Stimulated activated CD8-positive, alpha-beta memory T cell treated with anti-CD3 and anti-CD28 coated beads, Interleukin-4, amount 100 ng/mL, for 4 hours (primary cell): ENCODE results near the gene KLHDC9.

Experiments used
- DNase-seq, 2 donors: peaks; one replicate each; pipeline ENCODE4 v3.0.0-alpha.2; 2020; ENCODE audit warnings: low read depth in 2 of 2, low spot score in 1 of 2

KLHDC9 gene

GRCh38 chr1:161076410-161076809 is 21.8 kb upstream of the KLHDC9 start:
- DNase-seq, result no peak

- no peak for DNase-seq
Measured at GRCh38 chr1:161077426-161077825, 20.7 kb upstream of the KLHDC9 start.

- no peak for DNase-seq
Measured at GRCh38 chr1:161079436-161080110, 18.6 kb upstream of the KLHDC9 start.

GRCh38 chr1:161080441-161081405 is 17.4 kb upstream of the KLHDC9 start:
- no peak for DNase-seq

GRCh38 chr1:161081519-161081918 is 16.6 kb upstream of the KLHDC9 start:
- DNase-seq, result no peak

GRCh38 chr1:161082483-161082882 is 15.7 kb upstream of the KLHDC9 start:
- DNase-seq, result no peak

GRCh38 chr1:161082996-161083747 is 15.0 kb upstream of the KLHDC9 start:
- DNase-seq, result no peak

GRCh38 chr1:161083748-161084596 is 14.2 kb upstream of the KLHDC9 start:
- no peak for DNase-seq

- no peak for DNase-seq
Measured at GRCh38 chr1:161084597-161084988, 13.6 kb upstream of the KLHDC9 start.

GRCh38 chr1:161085165-161085564 is 13.0 kb upstream of the KLHDC9 start:
- DNase-seq, result no peak

GRCh38 chr1:161086457-161086856 is 11.7 kb upstream of the KLHDC9 start:
- no peak for DNase-seq

GRCh38 chr1:161088587-161089110 is 9.5 kb upstream of the KLHDC9 start:
- no peak for DNase-seq

- DNase-seq, result no peak
Measured at GRCh38 chr1:161089251-161089924, 8.8 kb upstream of the KLHDC9 start, which contains the start of gene NECTIN4. Gene NECTIN4, minus strand, starts transcription at chr1:161089558. Its CDS starts 262 bp downstream, at chr1:161089296.

GRCh38 chr1:161089938-161090337 is 8.2 kb upstream of the KLHDC9 start:
- DNase-seq, result no peak

- no peak for DNase-seq
Measured at GRCh38 chr1:161090617-161091016, 7.5 kb upstream of the KLHDC9 start.

GRCh38 chr1:161091093-161091492 is 7.1 kb upstream of the KLHDC9 start:
- no peak for DNase-seq

GRCh38 chr1:161091796-161092507 is 6.2 kb upstream of the KLHDC9 start:
- DNase-seq, result no peak

- peak; percentile 15 to 54 for DNase-seq
Measured at GRCh38 chr1:161092621-161093028, 5.5 kb upstream of the KLHDC9 start.

- DNase-seq, result no peak
Measured at GRCh38 chr1:161094481-161094880, 3.7 kb upstream of the KLHDC9 start.
